ENCODE results near the gene KLHL21.

KLHL21 gene

GRCh38 chr1:6599141-6599975 is 3.3 kb downstream of the KLHL21 start:
- peak; percentile 43 for DNase-seq (ENCODE audit: low read depth)

DNA sequence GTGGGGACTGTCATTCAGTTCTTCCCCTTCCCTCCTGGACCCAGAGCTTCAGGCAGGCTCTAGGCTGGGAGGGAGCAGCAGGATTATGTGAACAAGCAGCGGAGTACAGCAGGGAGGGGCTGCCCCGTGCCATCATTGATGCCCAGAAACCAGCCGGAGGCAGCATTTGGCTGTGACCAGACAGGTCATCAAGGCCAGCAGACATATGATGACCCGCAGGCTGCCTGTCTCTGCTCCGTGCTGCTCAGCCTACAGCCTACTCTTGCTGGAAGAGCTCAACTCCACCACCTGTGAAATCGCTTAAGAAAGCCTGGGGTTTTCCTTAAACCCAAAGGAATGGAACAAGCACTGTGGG is 4.9 kb downstream of the KLHL21 start:
- no peak for DNase-seq (ENCODE audit: low read depth)

GRCh38 chr1:6596886-6597776 is 5.5 kb downstream of the KLHL21 start:
- DNase-seq (ENCODE audit: low read depth), result no peak

DNA sequence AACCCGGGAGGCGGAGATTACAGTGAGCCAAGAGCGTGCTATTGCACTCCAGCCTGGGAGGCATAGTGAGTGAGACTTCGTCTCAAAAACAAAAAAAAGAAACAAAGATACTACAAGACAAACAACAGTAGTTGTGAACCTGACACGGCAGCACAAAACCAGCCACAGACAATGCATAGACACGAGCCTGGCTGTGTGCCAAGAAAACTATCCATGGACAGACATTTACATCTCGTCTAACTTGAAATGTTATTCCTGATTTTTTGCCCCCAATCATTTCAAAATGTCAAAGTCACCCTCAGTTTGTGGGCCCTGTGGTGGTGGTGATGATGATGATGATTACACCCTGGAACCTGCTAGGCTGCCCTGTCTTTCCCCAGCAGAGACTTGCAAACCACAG is 6.3 kb downstream of the KLHL21 start:
- DNase-seq (ENCODE audit: low read depth), result no peak

- DNase-seq (ENCODE audit: low read depth), result no peak
Measured at GRCh38 chr1:6594977-6595740, 7.5 kb downstream of the KLHL21 start.

- no peak for DNase-seq (ENCODE audit: low read depth)
Measured at GRCh38 chr1:6593810-6594209, 8.9 kb downstream of the KLHL21 start.

DNA sequence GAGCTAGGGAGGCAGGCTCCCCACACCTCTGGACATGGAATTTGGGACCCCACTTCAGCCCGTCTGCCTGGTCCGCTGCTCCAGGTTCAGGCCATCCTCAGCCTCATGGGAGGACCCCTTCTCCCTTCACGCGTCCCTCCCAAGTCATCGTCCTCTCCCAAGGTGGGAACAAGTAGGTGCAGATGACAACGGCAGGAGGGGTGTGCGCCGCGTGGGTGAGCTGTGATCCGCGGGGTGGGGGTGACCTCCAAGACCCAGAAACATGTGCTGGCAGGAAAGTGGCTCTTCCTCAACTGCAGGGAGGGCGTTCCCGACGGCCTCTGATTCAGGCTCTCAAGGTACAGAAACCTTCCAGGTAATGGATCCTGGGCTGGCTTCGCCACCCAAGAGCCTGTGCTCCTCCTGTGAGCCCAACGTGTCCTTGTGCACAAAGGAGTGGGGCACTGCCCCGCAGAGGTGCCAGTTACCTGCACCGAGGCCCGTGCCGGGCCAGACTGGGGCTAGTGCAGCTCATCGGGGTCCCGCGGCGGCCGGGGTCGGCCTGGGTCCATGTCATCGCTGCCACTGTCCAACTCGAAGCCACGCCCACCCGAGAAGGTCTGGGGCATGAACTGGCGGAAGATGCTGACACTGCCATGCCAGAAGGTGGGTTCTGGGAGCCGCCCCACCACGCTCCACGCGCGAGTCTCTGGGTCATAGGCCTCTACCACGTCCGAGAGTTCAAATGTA is 9.6 kb downstream of the KLHL21 start:
- DNase-seq (ENCODE audit: low read depth), result no peak

GRCh38 chr1:6592441-6592840 is 10.2 kb downstream of the KLHL21 start:
- no peak for DNase-seq (ENCODE audit: low read depth)

DNA sequence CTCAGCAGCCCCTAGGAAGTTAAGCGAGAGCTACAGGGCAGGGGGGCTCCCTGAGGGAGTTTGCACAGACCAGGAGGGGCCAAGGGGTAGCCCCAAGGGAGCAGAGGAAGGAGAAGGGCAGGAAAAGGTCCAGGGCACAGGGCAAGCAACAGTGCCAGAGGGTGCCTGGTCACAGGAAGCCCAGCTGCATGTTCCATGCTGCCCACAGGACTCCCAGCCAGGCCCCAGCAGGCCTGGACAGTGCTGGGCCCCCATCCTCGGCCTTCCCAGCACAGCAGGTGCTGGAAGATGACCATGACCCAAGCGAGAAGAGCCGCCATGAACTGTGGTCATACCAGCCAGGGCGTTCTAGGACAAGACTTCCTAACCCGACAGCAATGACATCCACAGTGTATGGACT is 11.0 kb downstream of the KLHL21 start:
- DNase-seq (ENCODE audit: low read depth), result no peak

DNA sequence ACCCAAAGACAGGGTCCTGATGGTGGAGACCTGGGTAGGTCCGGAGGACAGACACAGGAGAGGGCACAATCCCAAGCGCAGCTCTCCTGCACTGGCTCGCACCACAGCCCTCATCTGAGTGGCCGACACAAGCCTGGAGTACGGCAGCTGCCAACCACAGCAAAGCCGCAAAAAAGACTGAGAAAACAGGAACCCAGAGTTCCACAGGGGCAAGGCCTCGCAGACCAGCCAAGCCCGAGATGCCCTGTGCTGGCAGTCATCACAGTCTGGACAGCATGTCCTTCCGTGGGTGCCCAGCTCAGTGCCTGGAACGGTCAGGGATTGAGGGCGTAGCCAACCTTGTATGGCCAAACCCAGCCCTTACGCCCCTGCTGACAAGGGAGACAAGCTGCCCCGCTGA is 11.4 kb downstream of the KLHL21 start:
- no peak for DNase-seq (ENCODE audit: low read depth)

GRCh38 chr1:6590046-6590445 is 12.6 kb downstream of the KLHL21 start:
- DNase-seq (ENCODE audit: low read depth), result no peak

- no peak for DNase-seq (ENCODE audit: low read depth)
Measured at GRCh38 chr1:6588893-6589520, 13.7 kb downstream of the KLHL21 start.

GRCh38 chr1:6588128-6588892 is 14.4 kb downstream of the KLHL21 start:
- DNase-seq (ENCODE audit: low read depth), result no peak

- DNase-seq (ENCODE audit: low read depth), result no peak
Measured at GRCh38 chr1:6587261-6588005, 15.2 kb downstream of the KLHL21 start.

DNA sequence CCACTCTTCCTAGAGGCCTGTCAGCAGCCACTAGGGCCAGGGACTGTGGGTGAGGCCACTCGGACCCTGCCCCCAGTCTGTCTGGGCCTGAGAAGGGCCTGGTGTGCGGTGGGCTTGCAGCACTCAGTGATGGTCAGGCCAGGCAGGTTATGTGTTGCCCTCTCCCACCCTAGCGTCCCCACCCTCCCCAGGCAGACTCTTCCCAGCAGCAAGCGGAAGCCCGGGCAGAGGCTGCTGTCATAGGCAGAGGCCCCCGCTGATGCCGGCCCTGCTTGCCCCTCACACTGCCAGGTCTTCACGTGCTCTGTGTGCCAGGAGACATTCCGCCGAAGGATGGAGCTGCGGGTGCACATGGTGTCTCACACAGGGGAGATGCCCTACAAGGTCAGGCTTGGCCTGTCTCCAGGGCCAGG is 16.3 kb downstream of the KLHL21 start:
- DNase-seq (ENCODE audit: low read depth), result no peak

DNA sequence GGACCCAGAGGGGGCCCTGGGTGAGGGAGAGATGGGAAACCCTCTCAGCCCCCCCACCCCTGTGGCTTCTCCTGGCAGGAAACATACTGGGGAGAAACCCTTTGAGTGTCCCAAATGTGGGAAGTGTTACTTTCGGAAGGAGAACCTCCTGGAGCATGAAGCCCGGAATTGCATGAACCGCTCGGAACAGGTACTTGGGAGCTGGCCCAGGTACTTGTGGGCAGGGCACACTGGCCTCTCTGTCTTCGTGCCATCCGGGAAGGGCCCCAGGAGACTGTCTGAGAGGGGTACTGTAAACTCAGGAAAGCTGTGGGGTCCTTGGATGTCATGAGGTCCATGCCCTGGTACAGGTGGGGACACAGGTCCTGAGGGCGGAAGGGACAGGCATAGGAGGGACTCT is 16.8 kb downstream of the KLHL21 start:
- DNase-seq (ENCODE audit: low read depth), result no peak

DNA sequence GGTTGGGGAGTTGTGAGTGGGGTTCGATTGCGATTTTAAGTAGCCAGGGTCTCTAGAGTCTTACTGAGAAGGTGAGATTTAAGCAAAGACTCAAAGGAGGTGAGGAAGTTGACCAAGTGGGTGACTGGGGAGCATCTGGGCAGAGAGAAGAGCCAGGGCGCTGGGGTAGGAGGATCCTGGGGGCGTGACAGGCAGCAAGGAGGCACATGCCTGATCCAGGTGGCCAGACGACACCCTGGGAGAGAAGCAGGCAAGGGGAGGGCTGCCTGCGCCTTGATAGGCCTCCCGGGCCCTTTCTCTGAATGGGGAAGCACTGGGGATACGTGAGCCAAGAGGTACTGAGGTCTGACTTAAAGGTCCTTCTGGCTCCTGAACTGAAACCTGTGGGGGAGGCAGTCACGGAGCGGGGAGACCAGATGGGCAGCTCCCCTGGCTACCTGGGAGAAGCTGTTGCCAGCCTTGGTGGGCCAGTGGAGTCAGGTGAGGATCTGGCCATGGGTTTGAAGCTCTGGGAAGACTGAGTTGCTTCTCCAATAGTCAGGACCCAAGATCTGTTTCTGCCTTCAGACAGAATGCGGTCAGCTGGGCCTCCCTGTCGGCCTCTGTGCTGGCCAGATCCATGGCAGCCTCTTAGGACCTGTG is 17.5 kb downstream of the KLHL21 start:
- DNase-seq (ENCODE audit: low read depth), result no peak

- no peak for DNase-seq (ENCODE audit: low read depth)
Measured at GRCh38 chr1:6584126-6585080, 18.3 kb downstream of the KLHL21 start.
